LNCAP (cell line): Measurements from ENCODE around the gene IL18.

Source experiments
- CTCF ChIP-seq: fragments of 450-650 bp; IDR thresholded peaks from 2 replicates; pipeline ENCODE4 v1.5.1; 2017; ENCODE audit warnings: mild to moderate bottlenecking

The IL18 gene

GRCh38 chr11:112196519-112197087, 32.7 kb upstream of the IL18 start:
- TF ChIP-seq CTCF, result no peak

GRCh38 chr11:112195951-112196351, 32.1 kb upstream of the IL18 start:
- TF ChIP-seq CTCF, result no peak

GRCh38 chr11:112186304-112186703, 22.4 kb upstream of the IL18 start:
- no peak for TF ChIP-seq CTCF

GRCh38 chr11:112185883-112186282, 22.0 kb upstream of the IL18 start:
- TF ChIP-seq CTCF, result no peak

- TF ChIP-seq CTCF, result no peak
Observed at GRCh38 chr11:112182867-112183266, 19.0 kb upstream of the IL18 start.

- no peak for TF ChIP-seq CTCF
Observed at GRCh38 chr11:112179601-112180000, 15.7 kb upstream of the IL18 start.

GRCh38 chr11:112178936-112179335, 15.0 kb upstream of the IL18 start:
- no peak for TF ChIP-seq CTCF

- TF ChIP-seq CTCF, result no peak
Observed at GRCh38 chr11:112178428-112178827, 14.5 kb upstream of the IL18 start.
